HCT116 (cell line): ENCODE data around the gene STON1. TPM values are rescaled to one million over a fixed set of nuclear protein-coding genes. Genes with fewer than 3 reads are reported as not detected.

Experiments
- ATAC-seq: fragments of 200-7000 bp; cut with Tn5 transposase; 2 replicates; pipeline ENCODE4 v1.9.1; 2020; ENCODE audit warnings: mild to moderate bottlenecking, moderate library complexity
- BruUV-seq: library from RNA; stranded (reverse); fragments of 400-500 nt; replicated peaks from 2 replicates; lab custom pipeline; 2021; lab: Mats Ljungman, UMichigan
- CTCF ChIA-PET: fragments of 300-600 bp; sonication (Branson Sonifier 250); formaldehyde crosslinking; loops from one replicate; lab custom pipeline; 2021; ENCODE audit warnings: antibody characterized with exemption; lab: Charles Lee
- POLR2A ChIA-PET: fragments of 300-600, 350-600 bp; sonication (Branson Sonifier 250); formaldehyde crosslinking; loops from one replicate; lab custom pipeline; 2021; ENCODE audit warnings: antibody characterized with exemption; lab: Charles Lee
- RAD21 ChIA-PET, 2 experiments: fragments of 300-600 bp; sonication (Branson Sonifier 250); formaldehyde crosslinking; loops; one replicate each; lab custom pipeline; 2023; ENCODE audit warnings: low total read pairs in 2 of 2; ENCODE audit not compliant: uncharacterized antibody in 2 of 2, unreplicated experiment in 2 of 2, low non-redundant PET in 1 of 2; lab: Charles Lee
- DNase-seq: peaks from one replicate; pipeline ENCODE4 v3.0.0-alpha.2; 2010; ENCODE audit warnings: low read depth, low spot score
- H2AFZ ChIP-seq: fragments of 200-600 bp; shearing (Covaris generic), sonication (generic); 2 replicates; pipeline ENCODE4 v1.6.1; 2017; ENCODE audit warnings: low read depth, mixed run types, mixed read lengths, antibody characterized with exemption, low read length; ENCODE audit not compliant: poor library complexity, severe bottlenecking
- H3K27ac ChIP-seq: 2 replicates; pipeline ENCODE4 v1.5.1; 2012; ENCODE audit warnings: low read depth, low read length
- H3K27me3 ChIP-seq: fragments of 200-600 bp; sonication (generic); 2 replicates; pipeline ENCODE4 v1.6.1; 2016; ENCODE audit warnings: mixed run types, low read length, mixed read lengths; ENCODE audit not compliant: insufficient read depth
- H3K36me3 ChIP-seq, 2 experiments: fragments of 200-500 bp in 1 of 2; fragments of 200-600 bp in 1 of 2; sonication (Bioruptor generic) in 1 of 2; sonication (generic) in 1 of 2; 2 replicates each; pipeline versions ENCODE4 v1.5.1 to v1.6.1; 2014 to 2016; ENCODE audit warnings: low read length in 2 of 2, inconsistent platforms in 1 of 2, mixed read lengths in 1 of 2, mixed run types in 1 of 2; ENCODE audit not compliant: insufficient read depth in 2 of 2, control insufficient read depth in 1 of 2
- H3K4me1 ChIP-seq, 2 experiments: fragments of 200-600 bp in 1 of 2; sonication (generic) in 1 of 2; 2 replicates each; pipeline versions ENCODE4 v1.5.1 to v1.6.1; 2012 to 2017; ENCODE audit warnings: low read length in 2 of 2, inconsistent platforms in 1 of 2, mild to moderate bottlenecking in 1 of 2, mixed read lengths in 1 of 2, mixed run types in 1 of 2, moderate library complexity in 1 of 2; ENCODE audit not compliant: insufficient read depth in 2 of 2, control insufficient read depth in 1 of 2
- H3K4me2 ChIP-seq: fragments of 200-600 bp; sonication (generic); 2 replicates; pipeline ENCODE4 v1.6.1; 2017; ENCODE audit warnings: mixed run types, low read length, mixed read lengths
- H3K4me3 ChIP-seq, 2 experiments: fragments of 200-600 bp in 1 of 2; sonication (generic) in 1 of 2; replicated peaks in 1 of 2; 2 replicates each; pipeline ENCODE4 v1.5.1; 2011 to 2016; ENCODE audit warnings: low read length in 2 of 2, control low read depth in 1 of 2, low read depth in 1 of 2, mild to moderate bottlenecking in 1 of 2, mixed read lengths in 1 of 2, mixed run types in 1 of 2
- H3K79me2 ChIP-seq: fragments of 200-600 bp; sonication (generic); 2 replicates; pipeline ENCODE4 v1.6.1; 2017; ENCODE audit warnings: mild to moderate bottlenecking, mixed run types, low read length, moderate library complexity, mixed read lengths; ENCODE audit not compliant: insufficient read depth
- H3K9ac ChIP-seq: fragments of 200-600 bp; sonication (generic); 2 replicates; pipeline ENCODE4 v1.6.1; 2016; ENCODE audit warnings: low read length, mixed read lengths
- H3K9me2 ChIP-seq: fragments of 200-600 bp; sonication (generic), shearing (Covaris generic); 2 replicates; pipeline ENCODE4 v1.6.1; 2017; ENCODE audit warnings: mixed run types, mild to moderate bottlenecking, moderate library complexity; ENCODE audit not compliant: insufficient read depth
- H3K9me3 ChIP-seq, 2 experiments: fragments of 200-500 bp in 1 of 2; fragments of 200-600 bp in 1 of 2; sonication (Bioruptor generic) in 1 of 2; sonication (generic) in 1 of 2; 2 replicates each; pipeline ENCODE4 v1.6.1; 2014 to 2017; ENCODE audit warnings: low read length in 2 of 2, mixed read lengths in 2 of 2, inconsistent platforms in 1 of 2, low read depth in 1 of 2, mild to moderate bottlenecking in 1 of 2, mixed run types in 1 of 2, moderate library complexity in 1 of 2; ENCODE audit not compliant: control insufficient read depth in 1 of 2, insufficient read depth in 1 of 2
- H4K20me1 ChIP-seq: fragments of 200-600 bp; sonication (generic), shearing (Covaris generic); 2 replicates; pipeline ENCODE4 v1.6.1; 2017; ENCODE audit warnings: mixed run types, mild to moderate bottlenecking, moderate library complexity; ENCODE audit not compliant: insufficient read depth
- ATF3 ChIP-seq: IDR thresholded peaks from 2 replicates; pipeline ENCODE4 v1.6.1; 2012
- CBX3 ChIP-seq: IDR thresholded peaks from 2 replicates; pipeline ENCODE4 v1.6.1; 2012; ENCODE audit warnings: low read depth
- CEBPB ChIP-seq: IDR thresholded peaks from 2 replicates; pipeline ENCODE4 v1.6.1; 2012; ENCODE audit warnings: low read depth
- EZH2 ChIP-seq: fragments of 200-600 bp; sonication (generic); IDR thresholded peaks from 2 replicates; pipeline ENCODE4 v1.6.1; 2017; ENCODE audit warnings: antibody characterized with exemption, mixed run types
- POLR2AphosphoS5 ChIP-seq: IDR thresholded peaks from 2 replicates; pipeline ENCODE4 v1.6.1; 2011; ENCODE audit warnings: mild to moderate bottlenecking, low read depth, low read length, moderate library complexity
- REST ChIP-seq: IDR thresholded peaks from 2 replicates; pipeline ENCODE4 v1.6.1; 2012; ENCODE audit warnings: low read depth
- SP1 ChIP-seq: IDR thresholded peaks from 2 replicates; pipeline ENCODE4 v1.6.1; 2012; ENCODE audit warnings: low read depth
- TCF7L2 ChIP-seq: IDR thresholded peaks from 2 replicates; pipeline ENCODE4 v1.7.0; 2011; ENCODE audit warnings: borderline replicate concordance, inconsistent platforms; ENCODE audit not compliant: insufficient read depth, insufficient read length; ENCODE audit errors: extremely low read depth
- ZFX ChIP-seq: fragments of 450-650 bp; IDR thresholded peaks from 2 replicates; pipeline ENCODE4 v1.6.1; 2017
- intact Hi-C: fragments of 100-400 bp; cut with micrococcal nuclease; formaldehyde crosslinking; loops from 2 replicates; pipeline ENCODE4 v1.10.0; 2022
- total RNA-seq: library from RNA; stranded (reverse); gene quantifications from one replicate; pipeline ENCODE4 v1.2.1, GENCODE V29; 2021; ENCODE audit not compliant: unreplicated experiment

Gene STON1
- total RNA-seq, 1 experiment from 2014 or later, result 1.4 TPM

- no peak for ATAC-seq
- H3K27me3 ChIP-seq, result no peaks in the 10 kb centered on the region
- H3K4me2 ChIP-seq, result no peak overlapping the region
- H3K4me3 ChIP-seq, result no peak overlapping the region
- H3K9ac ChIP-seq, result no peak overlapping the region
- H3K9me2 ChIP-seq, result no peaks in the 10 kb centered on the region
- H3K4me1 ChIP-seq, result no peaks in the 10 kb centered on the region
- H3K27ac ChIP-seq, result no peak overlapping the region
- H4K20me1 ChIP-seq, result no peaks in the 10 kb centered on the region
- H2AFZ ChIP-seq, result no peak overlapping the region
- POLR2A ChIA-PET, result no interaction called here
- TF ChIP-seq POLR2AphosphoS5, result no peak
- no peak for TF ChIP-seq ZFX
- TF ChIP-seq EZH2, result no peak
- TF ChIP-seq CBX3, result no peak
- TF ChIP-seq TCF7L2, result no peak
- TF ChIP-seq CEBPB, result no peak
- no peak for TF ChIP-seq ATF3
- TF ChIP-seq SP1, result no peak
- TF ChIP-seq REST, result no peak
- CTCF ChIA-PET, result interaction anchor here (1.2 to 1.6 kb wide), 2 partner anchors 8 to 10 kb away, joined by 3 to 6 read pairs; no protein-coding TSS in a partner anchor
- intact Hi-C loops, result no loop called here
- no peak for DNase-seq
- no TSS peak for BruUV-seq
- RAD21 ChIA-PET, result no interaction called here
- no peaks in the 10 kb centered on the region for H3K9me3 ChIP-seq
- H3K36me3 ChIP-seq, result no peaks in the 10 kb centered on the region
- H3K79me2 ChIP-seq, result no peaks in the 10 kb centered on the region
Measured at GRCh38 chr2:48587961-48588360, 58.0 kb downstream of the STON1 start.
